Measurements from ENCODE around the gene PTPRR. TPM values are rescaled to one million over a fixed set of nuclear protein-coding genes. Genes with fewer than 3 reads are reported as not detected.

The PTPRR gene
- total RNA-seq, 1 donor from 2014 or later, result 0.33 TPM

- no peak for TF ChIP-seq CTCF (IDR thresholded peaks at IDR 0.05; ENCODE audit: unreplicated experiment)
- no peaks in the 10 kb centered on the region for H3K36me3 Mint-ChIP-seq (ENCODE audit: low read depth, unreplicated experiment)
- no peak overlapping the region for H3K27ac Mint-ChIP-seq (ENCODE audit: unreplicated experiment)
- no peak overlapping the region for H3K4me3 Mint-ChIP-seq (ENCODE audit: unreplicated experiment)
- DNase-seq (ENCODE audit: low spot score), result no peak
- H3K4me1 Mint-ChIP-seq (ENCODE audit: unreplicated experiment), result peaks cover 14% of the 10 kb centered on the region
- H3K27me3 Mint-ChIP-seq (ENCODE audit: unreplicated experiment), result no peaks in the 10 kb centered on the region
- H3K9me3 Mint-ChIP-seq (ENCODE audit: unreplicated experiment), result no peaks in the 10 kb centered on the region
Measured at GRCh38 chr12:70691018-70691672, 229.4 kb downstream of the PTPRR start.

DNA sequence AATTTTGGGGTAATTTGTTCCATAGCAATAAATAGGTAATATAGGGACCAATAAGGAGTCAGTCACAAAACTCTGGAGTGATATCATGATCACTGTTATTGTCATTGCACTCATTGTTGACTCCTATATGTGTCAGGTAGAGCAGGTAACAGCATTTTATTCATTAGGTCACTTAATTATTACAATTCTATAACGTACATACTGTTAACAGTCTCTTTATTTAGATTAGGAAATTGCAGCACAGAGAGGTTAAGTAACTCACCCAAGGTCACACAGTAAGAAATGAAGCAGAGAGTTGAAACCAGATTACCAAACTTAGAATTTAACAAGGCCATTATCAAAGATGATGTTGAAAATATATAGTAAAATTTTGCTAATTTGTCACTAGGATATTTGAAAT, 233.6 kb downstream of the PTPRR start:
- no peak for TF ChIP-seq CTCF (IDR thresholded peaks at IDR 0.05; ENCODE audit: unreplicated experiment)
- DNase-seq (ENCODE audit: low spot score), result no peak
- no peak overlapping the region for H3K27ac Mint-ChIP-seq (ENCODE audit: unreplicated experiment)
- H3K4me3 Mint-ChIP-seq (ENCODE audit: unreplicated experiment), result no peak overlapping the region
- H3K36me3 Mint-ChIP-seq (ENCODE audit: low read depth, unreplicated experiment), result no peaks in the 10 kb centered on the region
- H3K4me1 Mint-ChIP-seq (ENCODE audit: unreplicated experiment), result peaks cover 9% of the 10 kb centered on the region
- no peaks in the 10 kb centered on the region for H3K27me3 Mint-ChIP-seq (ENCODE audit: unreplicated experiment)
- H3K9me3 Mint-ChIP-seq (ENCODE audit: unreplicated experiment), result no peaks in the 10 kb centered on the region

- Mint-ChIP-seq H3K4me1 (ENCODE audit: unreplicated experiment) (peaks cover 4% of the 10 kb centered on the region), H3K9me3 (ENCODE audit: unreplicated experiment) (no peaks in the 10 kb centered on the region), H3K27ac (ENCODE audit: unreplicated experiment) (no peak overlapping the region), H3K4me3 (ENCODE audit: unreplicated experiment) (no peak overlapping the region), H3K36me3 (ENCODE audit: low read depth, unreplicated experiment) (no peaks in the 10 kb centered on the region), H3K27me3 (ENCODE audit: unreplicated experiment) (no peaks in the 10 kb centered on the region)
- no peak for TF ChIP-seq CTCF (IDR thresholded peaks at IDR 0.05; ENCODE audit: unreplicated experiment)
- DNase-seq (ENCODE audit: low spot score), result no peak
Measured at GRCh38 chr12:70686299-70686698, 234.2 kb downstream of the PTPRR start.

GRCh38 chr12:70683976-70684375, 236.6 kb downstream of the PTPRR start:
- Mint-ChIP-seq H3K36me3 (ENCODE audit: low read depth, unreplicated experiment) (peaks cover 3% of the 10 kb centered on the region), H3K9me3 (ENCODE audit: unreplicated experiment) (no peaks in the 10 kb centered on the region), H3K4me1 (ENCODE audit: unreplicated experiment) (no peaks in the 10 kb centered on the region), H3K27ac (ENCODE audit: unreplicated experiment) (no peak overlapping the region), H3K27me3 (ENCODE audit: unreplicated experiment) (no peaks in the 10 kb centered on the region), H3K4me3 (ENCODE audit: unreplicated experiment) (no peak overlapping the region)
- DNase-seq (ENCODE audit: low spot score), result no peak
- TF ChIP-seq CTCF (IDR thresholded peaks at IDR 0.05; ENCODE audit: unreplicated experiment), result no peak

- Mint-ChIP-seq H3K27me3 (ENCODE audit: unreplicated experiment) (no peaks in the 10 kb centered on the region), H3K27ac (ENCODE audit: unreplicated experiment) (no peak overlapping the region), H3K9me3 (ENCODE audit: unreplicated experiment) (no peaks in the 10 kb centered on the region), H3K4me3 (ENCODE audit: unreplicated experiment) (no peak overlapping the region), H3K36me3 (ENCODE audit: low read depth, unreplicated experiment) (no peaks in the 10 kb centered on the region), H3K4me1 (ENCODE audit: unreplicated experiment) (peaks cover 2% of the 10 kb centered on the region)
- DNase-seq (ENCODE audit: low spot score), result no peak
- TF ChIP-seq CTCF (IDR thresholded peaks at IDR 0.05; ENCODE audit: unreplicated experiment), result no peak
Measured at GRCh38 chr12:70671698-70672097, 248.8 kb downstream of the PTPRR start.

All from endothelial cell (in vitro differentiated cells).